ENCODE results near the gene SMIM35.

DNA sequence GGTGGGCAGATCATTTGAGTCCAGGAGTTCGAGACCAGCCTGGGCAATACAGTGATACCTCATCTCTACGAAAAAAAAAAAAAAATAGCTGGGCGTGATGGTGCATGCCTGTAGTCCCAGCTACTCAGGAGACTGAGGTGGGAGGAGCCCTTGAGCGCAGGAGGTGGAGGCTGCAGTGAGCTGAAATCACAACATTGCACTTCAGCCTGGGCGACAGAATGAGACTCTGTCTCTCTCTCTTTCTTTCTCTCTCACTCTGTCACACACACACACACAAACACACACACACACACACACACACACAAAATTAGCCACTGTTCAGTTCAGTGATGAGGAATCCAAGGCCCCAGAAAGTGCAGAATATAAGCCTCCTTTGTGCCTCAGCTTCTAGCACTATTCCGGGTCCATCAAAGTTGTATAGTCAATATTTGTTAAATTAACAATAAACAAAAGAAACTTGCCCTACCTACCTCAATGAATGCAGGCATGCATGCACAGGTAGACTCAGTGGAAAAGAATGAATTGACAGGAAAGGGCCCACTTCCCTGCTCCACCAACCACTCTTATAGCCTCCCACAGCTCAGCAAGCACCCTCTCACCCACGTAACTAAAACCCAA lies 3.9 kb upstream of the SMIM35 start:
- TF ChIP-seq POLR2A (IDR thresholded peaks at IDR 0.05; ENCODE audit: low read length): no peak
- TF ChIP-seq GATA1 (IDR thresholded peaks at IDR 0.05; ENCODE audit: low read depth, low read length): no peak

Measured in erythroblast (primary cell).